Measurements from ENCODE around the gene WDFY2. TPM values are rescaled to one million over a fixed set of nuclear protein-coding genes. Genes with fewer than 3 reads are reported as not detected.

WDFY2 gene
- total RNA-seq, 1 experiment from 2014 or later: 4.1 TPM

DNA sequence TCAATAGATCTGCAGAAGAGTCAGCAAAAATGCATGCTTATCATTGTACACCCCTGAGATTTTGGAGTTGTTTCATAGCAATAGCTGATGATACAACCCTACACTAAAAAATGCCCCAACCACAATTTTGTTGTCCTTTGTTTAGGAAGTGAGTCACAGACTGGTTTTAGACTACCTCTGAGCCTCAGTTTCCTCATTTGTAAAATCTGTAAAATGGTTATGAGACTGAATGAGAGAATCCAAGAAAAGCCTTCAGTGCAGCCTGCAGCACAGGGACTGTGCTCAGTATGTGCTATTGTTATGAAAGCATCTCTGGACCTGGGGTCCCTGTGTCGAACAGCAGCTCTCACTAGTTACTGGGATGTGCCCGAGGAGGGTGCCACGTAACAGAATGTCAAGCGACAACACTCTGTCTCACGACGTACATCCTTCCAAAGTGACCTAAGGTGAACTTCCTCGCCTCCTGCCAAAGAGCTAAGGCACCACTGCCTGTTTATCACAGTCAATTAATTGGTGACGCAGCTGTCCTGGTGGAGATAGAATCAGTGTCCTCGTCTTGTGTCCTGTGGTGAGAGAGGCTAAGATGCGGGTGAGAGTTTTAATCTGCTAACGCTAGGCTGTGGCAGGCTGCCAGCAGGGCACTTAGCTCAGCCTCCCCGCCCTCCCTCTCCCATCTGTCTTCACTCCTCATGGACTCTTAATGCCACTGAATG is 201.6 kb downstream of the WDFY2 start:
- TF ChIP-seq EZH2phosphoT487 (IDR thresholded peaks at IDR 0.05; ENCODE audit: borderline replicate concordance, low read length) (no peak), EZH2 (IDR thresholded peaks at IDR 0.05; ENCODE audit: low read length, unreplicated experiment) (no peak)
- TF ChIP-seq, protein P1, sequence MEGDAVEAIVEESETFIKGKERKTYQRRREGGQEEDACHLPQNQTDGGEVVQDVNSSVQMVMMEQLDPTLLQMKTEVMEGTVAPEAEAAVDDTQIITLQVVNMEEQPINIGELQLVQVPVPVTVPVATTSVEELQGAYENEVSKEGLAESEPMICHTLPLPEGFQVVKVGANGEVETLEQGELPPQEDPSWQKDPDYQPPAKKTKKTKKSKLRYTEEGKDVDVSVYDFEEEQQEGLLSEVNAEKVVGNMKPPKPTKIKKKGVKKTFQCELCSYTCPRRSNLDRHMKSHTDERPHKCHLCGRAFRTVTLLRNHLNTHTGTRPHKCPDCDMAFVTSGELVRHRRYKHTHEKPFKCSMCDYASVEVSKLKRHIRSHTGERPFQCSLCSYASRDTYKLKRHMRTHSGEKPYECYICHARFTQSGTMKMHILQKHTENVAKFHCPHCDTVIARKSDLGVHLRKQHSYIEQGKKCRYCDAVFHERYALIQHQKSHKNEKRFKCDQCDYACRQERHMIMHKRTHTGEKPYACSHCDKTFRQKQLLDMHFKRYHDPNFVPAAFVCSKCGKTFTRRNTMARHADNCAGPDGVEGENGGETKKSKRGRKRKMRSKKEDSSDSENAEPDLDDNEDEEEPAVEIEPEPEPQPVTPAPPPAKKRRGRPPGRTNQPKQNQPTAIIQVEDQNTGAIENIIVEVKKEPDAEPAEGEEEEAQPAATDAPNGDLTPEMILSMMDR (conservative IDR thresholded peaks at IDR 0.05; ENCODE audit: low read depth, low read length): no peak
- H3K4me2 ChIP-seq (ENCODE audit: low read length): no peak overlapping the region
- no peak for DNase-seq
- H3K27ac ChIP-seq (ENCODE audit: low read length): no peak overlapping the region
- no peak overlapping the region for H3K9ac ChIP-seq (ENCODE audit: low read length)
- no peaks in the 10 kb centered on the region for H3K36me3 ChIP-seq (ENCODE audit: low read depth, low read length)
- no peak overlapping the region for H3K4me3 ChIP-seq (ENCODE audit: low read length)
- H2AFZ ChIP-seq (ENCODE audit: low read length): no peak overlapping the region
- no peaks in the 10 kb centered on the region for H4K20me1 ChIP-seq (ENCODE audit: low read length)
- no peaks in the 10 kb centered on the region for H3K79me2 ChIP-seq (ENCODE audit: low read length)
- BruUV-seq (replicated peaks): no TSS peak
- no peaks in the 10 kb centered on the region for H3K4me1 ChIP-seq (ENCODE audit: insufficient read depth, low read length)
- no peaks in the 10 kb centered on the region for H3F3A ChIP-seq (ENCODE audit: low read length, unreplicated experiment)
- no peaks in the 10 kb centered on the region for H3K9me3 ChIP-seq (ENCODE audit: low read length)
- intact Hi-C loops (cut with micrococcal nuclease): no loop called here
- no peaks in the 10 kb centered on the region for H3K9me2 ChIP-seq (replicated peaks; ENCODE audit: low read length)
- H3K27me3 ChIP-seq (ENCODE audit: low read length): no peaks in the 10 kb centered on the region
- POLR2A ChIA-PET (ENCODE audit: unreplicated experiment): no interaction called here
- CTCF ChIA-PET: interaction anchor here (0.5 kb wide), 1 partner anchor 358 kb away, joined by 3 read pairs; no protein-coding TSS in a partner anchor
- ATAC-seq: no peak

DNA sequence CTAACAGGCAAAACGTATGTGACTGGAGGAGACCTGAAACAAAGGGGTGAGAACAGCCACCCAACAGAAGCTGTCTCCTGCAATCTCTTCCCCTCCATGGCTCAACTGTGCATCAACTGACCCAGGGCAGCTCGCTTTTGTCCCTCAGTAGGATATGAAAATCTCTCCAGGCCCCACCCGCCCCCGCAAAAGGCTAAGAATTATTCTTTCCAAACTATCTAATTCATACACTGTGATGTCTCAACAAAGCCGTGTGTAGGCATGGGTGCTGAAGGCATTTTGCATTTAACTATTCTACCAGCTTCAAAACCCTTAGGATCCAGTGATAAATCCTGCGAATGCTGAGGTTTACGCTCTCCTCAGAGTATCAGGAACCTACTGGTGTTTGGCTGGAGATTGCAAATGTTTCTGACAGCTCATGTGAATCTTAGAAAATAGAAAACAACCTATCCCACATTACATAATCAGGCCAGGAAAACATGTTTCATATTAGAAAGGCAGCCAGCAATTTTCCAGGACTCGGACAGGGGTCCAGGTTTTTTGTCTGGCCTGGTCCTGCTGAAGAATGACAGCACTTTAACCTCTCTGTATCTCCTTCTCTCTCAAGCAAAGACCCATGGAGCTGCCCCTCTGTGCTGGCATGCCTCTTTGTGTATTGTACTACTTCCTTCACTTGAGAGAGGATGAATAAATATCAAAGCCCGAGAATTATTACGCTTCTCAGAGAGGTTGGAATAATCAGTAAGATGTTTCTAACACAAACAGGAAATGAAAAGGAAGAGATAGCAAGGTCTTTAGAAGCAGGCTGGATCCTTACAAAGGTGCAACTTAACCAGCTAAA is 202.4 kb downstream of the WDFY2 start:
- Histone ChIP-seq H3K79me2 (ENCODE audit: low read length) (no peaks in the 10 kb centered on the region), H3K9me3 (ENCODE audit: low read length) (no peaks in the 10 kb centered on the region), H3K9ac (ENCODE audit: low read length) (no peak overlapping the region), H2AFZ (ENCODE audit: low read length) (no peak overlapping the region), H3K4me3 (ENCODE audit: low read length) (no peak overlapping the region), H3K9me2 (replicated peaks; ENCODE audit: low read length) (no peaks in the 10 kb centered on the region), H3K4me2 (ENCODE audit: low read length) (no peak overlapping the region), H3F3A (ENCODE audit: low read length, unreplicated experiment) (no peaks in the 10 kb centered on the region), H3K4me1 (ENCODE audit: insufficient read depth, low read length) (no peaks in the 10 kb centered on the region), H4K20me1 (ENCODE audit: low read length) (no peaks in the 10 kb centered on the region), H3K27ac (ENCODE audit: low read length) (no peak overlapping the region), H3K36me3 (ENCODE audit: low read depth, low read length) (no peaks in the 10 kb centered on the region), H3K27me3 (ENCODE audit: low read length) (no peaks in the 10 kb centered on the region)
- intact Hi-C loops (cut with micrococcal nuclease): no loop called here
- DNase-seq (no peak), ATAC-seq (no peak)
- BruUV-seq (replicated peaks): no TSS peak
- ChIA-PET CTCF (interaction anchor here (0.5 kb wide), 1 partner anchor 359 kb away, joined by 3 read pairs; no protein-coding TSS in a partner anchor), POLR2A (ENCODE audit: unreplicated experiment) (no interaction called here)
- TF ChIP-seq EZH2phosphoT487 (IDR thresholded peaks at IDR 0.05; ENCODE audit: borderline replicate concordance, low read length) (no peak), EZH2 (IDR thresholded peaks at IDR 0.05; ENCODE audit: low read length, unreplicated experiment) (no peak)
- TF ChIP-seq, protein P1 (conservative IDR thresholded peaks at IDR 0.05; ENCODE audit: low read depth, low read length): no peak

Data from PC-3 (cell line).